DND-41 (cell line): ENCODE data around the gene KLHL36.

Experiments used
- ATAC-seq: fragments of 200-7000 bp; cut with Tn5 transposase; 3 replicates; pipeline ENCODE4 v1.9.1; 2021; ENCODE audit warnings: low read depth; ENCODE audit not compliant: insufficient read depth
- DNase-seq: peaks from one replicate; pipeline ENCODE4 v3.0.0-alpha.2; 2020
- H2AFZ ChIP-seq: 2 replicates; pipeline ENCODE4 v1.6.0; 2012; ENCODE audit warnings: low read depth, low read length
- H3K27ac ChIP-seq: 2 replicates; pipeline ENCODE4 v1.5.1; 2012; ENCODE audit warnings: low read length, inconsistent platforms
- H3K27me3 ChIP-seq: fragments of 200-600 bp; sonication (generic); 2 replicates; pipeline ENCODE4 v1.6.0; 2012; ENCODE audit warnings: low read length, mild to moderate bottlenecking, inconsistent platforms; ENCODE audit not compliant: insufficient read depth, poor library complexity
- H3K36me3 ChIP-seq: 2 replicates; pipeline ENCODE4 v1.5.1; 2012; ENCODE audit warnings: low read length, inconsistent platforms; ENCODE audit not compliant: insufficient read depth
- H3K4me1 ChIP-seq: 2 replicates; pipeline ENCODE4 v1.5.1; 2012; ENCODE audit warnings: mild to moderate bottlenecking, low read length; ENCODE audit not compliant: insufficient read depth
- H3K4me2 ChIP-seq: 2 replicates; pipeline ENCODE4 v1.6.0; 2012; ENCODE audit warnings: mild to moderate bottlenecking, moderate library complexity, low read length, inconsistent platforms; ENCODE audit not compliant: insufficient read depth
- H3K4me3 ChIP-seq, 2 experiments: fragments of 200-600 bp in 1 of 2; shearing (Covaris generic) in 1 of 2; 2 replicates each; pipeline ENCODE4 v1.5.1; 2012 to 2016; ENCODE audit warnings: inconsistent platforms in 2 of 2, low read length in 2 of 2, mild to moderate bottlenecking in 2 of 2, low read depth in 1 of 2, moderate library complexity in 1 of 2
- H3K79me2 ChIP-seq: 2 replicates; pipeline ENCODE4 v1.6.0; 2012; ENCODE audit warnings: low read length, inconsistent platforms; ENCODE audit not compliant: insufficient read depth
- H3K9ac ChIP-seq: 2 replicates; pipeline ENCODE4 v1.6.0; 2012; ENCODE audit warnings: low read depth, mild to moderate bottlenecking, inconsistent platforms, low read length, moderate library complexity
- H3K9me3 ChIP-seq: 2 replicates; pipeline ENCODE4 v1.5.1; 2012; ENCODE audit warnings: low read length, moderate library complexity, mild to moderate bottlenecking, inconsistent platforms; ENCODE audit not compliant: insufficient read depth, severe bottlenecking
- H4K20me1 ChIP-seq: 2 replicates; pipeline ENCODE4 v1.6.0; 2012; ENCODE audit warnings: low read length; ENCODE audit not compliant: insufficient read depth
- CTCF ChIP-seq: IDR thresholded peaks from 2 replicates; pipeline ENCODE4 v1.5.1; 2012; ENCODE audit warnings: borderline replicate concordance, low read length, moderate library complexity, mild to moderate bottlenecking; ENCODE audit not compliant: poor library complexity, severe bottlenecking; ENCODE audit errors: extremely low read depth
- EZH2 ChIP-seq: IDR thresholded peaks from 3 replicates; pipeline ENCODE4 v1.6.1; 2012; ENCODE audit warnings: borderline replicate concordance, low read depth, mild to moderate bottlenecking, moderate library complexity, low read length, inconsistent platforms; ENCODE audit not compliant: severe bottlenecking

KLHL36 gene

GRCh38 chr16:84661418-84662060, 13.2 kb downstream of the KLHL36 start:
- Histone ChIP-seq H3K27ac (no peak overlapping the region), H3K9me3 (no peaks in the 10 kb centered on the region), H4K20me1 (peaks cover 3% of the 10 kb centered on the region), H3K4me2 (no peak overlapping the region), H3K79me2 (no peaks in the 10 kb centered on the region), H3K9ac (no peak overlapping the region), H3K27me3 (no peaks in the 10 kb centered on the region), H3K4me1 (no peaks in the 10 kb centered on the region), H2AFZ (no peak overlapping the region), H3K36me3 (peaks cover 80% of the 10 kb centered on the region), H3K4me3 (no peak overlapping the region)
- no peak for ATAC-seq
- DNase-seq, result no peak
- no peak for TF ChIP-seq CTCF
- TF ChIP-seq EZH2, result no peak

DNA sequence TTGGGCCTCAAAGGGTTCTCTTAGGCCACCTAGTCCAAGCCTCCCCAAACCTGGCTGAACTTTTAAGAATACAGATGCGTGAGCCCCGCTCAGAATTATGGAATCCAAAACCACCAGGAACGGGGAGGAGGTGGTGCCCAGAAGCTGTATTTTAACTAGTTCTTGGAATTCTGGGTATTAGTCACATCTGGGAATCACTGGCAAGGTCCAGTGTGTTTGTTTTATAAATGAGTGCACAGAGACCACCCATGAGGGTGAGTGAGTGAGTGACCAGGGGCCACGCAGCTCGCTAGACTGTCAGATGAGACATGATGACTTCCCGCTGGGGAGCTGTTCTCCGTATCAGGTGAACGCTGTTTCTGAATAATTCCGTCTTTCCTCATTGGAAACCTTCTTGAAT, 14.2 kb downstream of the KLHL36 start:
- Histone ChIP-seq H3K4me2 (no peak overlapping the region), H3K4me1 (no peaks in the 10 kb centered on the region), H3K9me3 (no peaks in the 10 kb centered on the region), H3K36me3 (peaks cover 71% of the 10 kb centered on the region), H3K27ac (no peak overlapping the region), H3K27me3 (no peaks in the 10 kb centered on the region), H3K9ac (no peak overlapping the region), H4K20me1 (peaks cover 3% of the 10 kb centered on the region), H2AFZ (no peak overlapping the region), H3K79me2 (no peaks in the 10 kb centered on the region), H3K4me3 (no peak overlapping the region)
- TF ChIP-seq CTCF (no peak), EZH2 (no peak)
- DNase-seq (no peak), ATAC-seq (no peak)

- no peak for ATAC-seq
- H3K36me3 ChIP-seq, result peaks cover 60% of the 10 kb centered on the region
Measured at GRCh38 chr16:84663433-84664101, 15.3 kb downstream of the KLHL36 start.

More at GRCh38 chr16:84663433-84664101, 15.3 kb downstream of the KLHL36 start:
- H3K79me2 ChIP-seq, result no peaks in the 10 kb centered on the region
- peaks cover 3% of the 10 kb centered on the region for H4K20me1 ChIP-seq
- H3K9ac ChIP-seq, result no peak overlapping the region
- TF ChIP-seq EZH2, result no peak
- no peak for TF ChIP-seq CTCF
- no peak overlapping the region for H3K27ac ChIP-seq
- H3K27me3 ChIP-seq, result no peaks in the 10 kb centered on the region
- no peaks in the 10 kb centered on the region for H3K4me1 ChIP-seq
- no peak overlapping the region for H3K4me2 ChIP-seq
- no peak overlapping the region for H3K4me3 ChIP-seq
- DNase-seq, result no peak
- no peaks in the 10 kb centered on the region for H3K9me3 ChIP-seq
- H2AFZ ChIP-seq, result no peak overlapping the region
